ENCODE data around the gene MBD5.

GRCh38 chr2:148000095-148000494 lies 20.8 kb upstream of the MBD5 start:
- TF ChIP-seq, protein P1, sequence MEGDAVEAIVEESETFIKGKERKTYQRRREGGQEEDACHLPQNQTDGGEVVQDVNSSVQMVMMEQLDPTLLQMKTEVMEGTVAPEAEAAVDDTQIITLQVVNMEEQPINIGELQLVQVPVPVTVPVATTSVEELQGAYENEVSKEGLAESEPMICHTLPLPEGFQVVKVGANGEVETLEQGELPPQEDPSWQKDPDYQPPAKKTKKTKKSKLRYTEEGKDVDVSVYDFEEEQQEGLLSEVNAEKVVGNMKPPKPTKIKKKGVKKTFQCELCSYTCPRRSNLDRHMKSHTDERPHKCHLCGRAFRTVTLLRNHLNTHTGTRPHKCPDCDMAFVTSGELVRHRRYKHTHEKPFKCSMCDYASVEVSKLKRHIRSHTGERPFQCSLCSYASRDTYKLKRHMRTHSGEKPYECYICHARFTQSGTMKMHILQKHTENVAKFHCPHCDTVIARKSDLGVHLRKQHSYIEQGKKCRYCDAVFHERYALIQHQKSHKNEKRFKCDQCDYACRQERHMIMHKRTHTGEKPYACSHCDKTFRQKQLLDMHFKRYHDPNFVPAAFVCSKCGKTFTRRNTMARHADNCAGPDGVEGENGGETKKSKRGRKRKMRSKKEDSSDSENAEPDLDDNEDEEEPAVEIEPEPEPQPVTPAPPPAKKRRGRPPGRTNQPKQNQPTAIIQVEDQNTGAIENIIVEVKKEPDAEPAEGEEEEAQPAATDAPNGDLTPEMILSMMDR (IDR thresholded peaks at IDR 0.05) = no peak
- no peak for TF ChIP-seq POLR2A (IDR thresholded peaks at IDR 0.05)
